GM03348 (cell line): ENCODE measurements around the gene RILPL2.
A peak's percentile ranks its signal among the peaks of the same experiment; 100 is the strongest.
"Not testable (repeated sequence)": the region's sequence is repeated elsewhere in the genome, so short reads cannot be mapped to it uniquely, and the experiment has no call there.

ENCODE experiments used
- DNase-seq: peaks from one replicate; pipeline ENCODE4 v3.0.0; 2012; ENCODE audit warnings: low spot score

The RILPL2 gene

DNA sequence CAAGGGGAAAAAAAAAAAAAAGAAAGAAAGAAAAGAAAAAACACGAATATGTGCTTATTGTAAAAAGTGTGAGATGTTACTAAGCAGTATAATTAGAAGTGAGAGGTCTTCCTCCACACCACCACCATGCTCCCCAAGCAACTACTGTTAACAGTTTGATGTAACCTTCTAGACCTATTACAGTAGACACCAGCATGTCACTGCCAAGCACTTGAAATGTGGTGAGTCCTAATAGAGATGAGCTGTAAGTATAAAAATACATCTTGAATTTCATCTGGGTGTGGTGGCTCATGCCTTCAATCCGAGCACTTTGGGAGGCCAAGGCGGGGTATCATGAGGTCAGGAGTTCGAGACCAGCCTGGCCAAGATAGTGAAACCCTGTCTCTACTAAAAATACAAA is 13.4 kb upstream of the RILPL2 start:
- DNase-seq: no peak

DNA sequence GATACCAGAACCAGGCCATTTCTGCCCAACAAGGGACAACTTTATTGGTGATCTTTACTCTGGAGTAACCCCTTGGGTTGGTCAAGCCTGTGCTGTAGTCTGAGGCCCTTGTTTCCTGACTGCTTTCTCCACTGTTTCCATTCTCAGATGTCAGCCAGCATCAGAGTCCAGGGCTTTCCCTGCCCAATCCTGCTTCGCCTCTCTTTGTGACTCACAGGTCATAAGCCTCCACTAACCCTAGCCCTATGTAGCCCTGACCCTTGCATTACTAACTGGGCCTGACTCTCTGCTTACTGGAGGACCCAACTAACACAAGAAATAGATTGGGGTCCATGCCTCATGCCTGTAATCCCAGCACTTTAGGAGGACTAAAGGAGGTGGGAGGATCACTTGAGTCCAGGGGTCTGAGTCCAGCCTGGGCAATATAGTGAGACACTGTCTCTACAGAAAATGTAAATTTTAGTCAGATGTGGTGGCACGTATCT is 12.8 kb upstream of the RILPL2 start:
- no peak for DNase-seq

DNA sequence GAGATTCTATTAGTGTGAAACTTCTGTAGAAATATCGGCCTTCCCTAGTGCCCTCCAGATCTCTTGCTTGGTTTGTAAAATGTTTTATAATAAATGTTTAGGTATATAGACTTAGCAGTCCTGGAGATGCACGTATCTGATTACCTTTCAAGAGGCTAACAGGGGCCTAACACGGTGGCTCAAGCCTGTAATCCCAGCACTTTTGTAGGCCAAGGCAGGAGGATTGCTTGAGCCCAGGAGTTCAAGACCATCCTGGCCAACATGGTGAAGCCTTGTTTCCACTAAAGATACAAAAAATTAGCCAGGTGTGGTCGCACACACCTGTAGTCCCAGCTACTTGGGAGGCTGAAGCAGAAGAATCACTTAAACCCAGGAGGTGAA is 9.8 kb upstream of the RILPL2 start:
- DNase-seq: no peak

DNA sequence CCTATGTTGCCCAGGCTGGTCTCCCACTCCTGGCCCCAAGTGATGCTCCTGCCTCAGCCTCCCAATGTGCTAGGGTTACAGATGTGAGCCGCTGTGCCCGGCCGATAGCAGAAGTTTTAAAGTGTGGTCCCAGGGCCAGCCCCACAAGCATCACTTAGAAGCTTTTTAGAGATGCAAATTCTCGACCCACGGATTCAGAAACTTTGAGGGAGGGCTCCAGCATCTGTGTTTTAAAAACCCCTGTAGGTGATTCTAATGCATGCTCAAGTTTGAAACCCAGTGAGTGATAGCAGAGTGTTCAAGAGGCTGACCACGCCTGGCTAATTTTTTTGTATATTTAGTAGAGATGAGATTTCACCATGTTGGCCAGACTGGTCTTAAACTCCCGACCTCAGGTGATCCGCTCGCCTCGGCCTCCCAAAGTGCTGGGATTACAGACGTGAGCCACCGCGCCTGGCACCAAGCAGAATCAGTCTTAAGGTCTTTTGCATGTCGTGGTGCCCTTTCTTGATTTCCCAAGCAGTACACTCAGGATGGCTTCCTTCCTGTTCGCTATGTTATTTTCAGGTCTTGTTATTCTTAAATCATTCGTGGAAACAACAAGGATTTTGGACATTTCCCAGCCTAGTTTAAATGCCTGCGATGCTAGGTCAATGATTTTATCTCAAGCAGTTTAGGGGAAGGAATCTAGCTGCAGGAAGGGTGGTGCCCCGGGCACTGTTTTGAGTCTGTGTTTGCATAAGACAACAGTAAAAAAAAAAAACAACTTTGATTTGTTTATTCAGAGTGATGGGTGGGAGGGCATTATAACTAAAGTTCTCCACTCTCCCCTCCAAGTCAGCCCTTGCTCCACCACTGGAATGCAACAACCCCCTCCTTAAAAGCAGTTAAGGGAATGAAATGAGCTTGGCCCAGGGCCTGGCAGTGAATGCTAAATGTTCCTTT is 9.2 kb upstream of the RILPL2 start:
- peak; percentile 42 for DNase-seq

DNA sequence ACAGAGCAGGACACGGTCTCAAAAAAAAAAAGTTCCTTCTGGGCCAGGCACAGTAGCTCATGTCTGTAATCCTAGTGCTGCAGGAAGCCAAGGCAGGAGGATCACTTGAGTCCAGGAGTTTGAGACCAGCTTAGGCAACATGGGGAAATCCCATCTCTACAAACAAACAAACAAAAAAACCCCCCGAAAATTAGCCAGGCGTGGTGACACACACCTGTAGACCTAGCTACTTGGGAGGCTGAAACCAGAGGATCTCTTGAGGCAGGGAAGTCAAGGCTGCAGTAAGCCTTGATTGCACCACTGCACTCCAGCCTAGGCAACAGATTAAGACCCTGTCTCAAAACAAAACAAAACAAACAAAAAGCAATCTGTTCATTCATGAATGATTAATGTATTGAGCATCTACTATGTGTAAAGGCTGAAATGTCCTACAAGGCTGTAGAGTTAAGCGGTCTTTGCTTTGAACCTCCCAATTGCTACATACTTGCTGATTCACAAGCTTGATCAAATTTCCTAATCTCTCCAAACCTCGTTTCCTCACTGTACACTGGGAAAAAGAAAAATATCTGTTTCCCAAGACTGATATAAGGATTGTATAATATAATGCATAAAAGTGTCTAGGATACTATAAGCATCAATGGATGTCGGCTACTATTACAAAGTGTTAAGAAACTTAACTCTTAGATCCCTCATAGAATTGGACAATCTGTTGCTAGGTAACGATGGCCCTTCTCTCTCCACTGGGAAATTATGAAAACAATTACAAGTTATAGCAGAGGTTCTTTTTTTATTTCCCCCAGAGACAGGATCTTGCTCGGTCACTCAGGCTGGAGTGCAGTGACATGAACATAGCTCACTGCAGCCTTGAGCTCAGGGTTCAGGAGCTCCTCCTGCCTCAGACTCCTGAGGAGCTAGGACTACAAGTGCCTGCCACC is 7.9 kb upstream of the RILPL2 start:
- DNase-seq: no peak

DNA sequence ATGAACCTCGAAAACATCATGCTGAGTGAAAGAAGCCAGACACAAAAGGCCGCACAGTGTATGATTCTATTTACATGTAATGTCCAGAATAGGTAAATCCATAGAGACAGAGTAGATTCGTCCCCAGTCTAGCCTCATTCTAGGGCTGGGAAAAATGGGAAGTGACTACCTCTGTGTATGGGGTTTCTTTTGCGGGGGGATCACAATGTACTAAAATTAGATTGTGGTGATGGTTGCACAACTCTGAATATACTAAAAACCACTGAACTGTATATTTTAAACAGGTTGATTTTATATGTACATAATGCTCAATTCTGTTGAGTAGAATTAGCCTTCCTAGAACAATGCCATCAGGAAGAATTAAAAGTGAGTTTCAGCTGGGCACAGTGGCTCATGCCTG is 6.3 kb upstream of the RILPL2 start:
- DNase-seq: no peak

DNA sequence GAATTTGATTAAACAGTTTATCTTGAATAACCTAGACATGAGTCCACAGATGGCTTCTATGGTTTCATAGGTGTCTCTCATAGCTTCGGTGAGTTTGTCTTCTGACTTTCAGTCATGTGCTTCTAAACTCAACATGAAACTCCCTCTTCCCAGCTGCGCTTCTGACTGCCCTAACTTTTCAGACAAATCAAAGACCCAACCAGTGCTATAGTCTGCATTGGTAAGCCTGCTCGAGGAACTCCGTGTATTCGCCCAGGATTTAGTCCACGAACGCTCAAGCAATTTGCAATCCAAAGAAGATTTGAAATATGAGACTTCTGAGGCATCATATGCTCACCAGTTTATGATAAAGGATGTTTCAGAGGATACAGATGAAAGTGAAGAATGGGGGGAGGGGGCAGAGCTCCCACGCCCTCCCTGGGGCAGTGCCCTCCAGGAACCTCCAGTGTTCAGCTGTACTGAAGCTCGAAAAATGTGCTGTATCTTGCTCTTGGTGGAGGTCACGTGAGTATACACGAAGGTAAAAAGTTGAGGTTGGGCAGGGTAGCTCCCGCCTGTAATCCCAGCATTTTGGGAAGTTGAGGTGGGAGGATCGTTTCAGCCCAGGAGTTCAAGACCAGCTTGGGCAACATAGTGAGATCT is 5.2 kb upstream of the RILPL2 start:
- no peak for DNase-seq

DNA sequence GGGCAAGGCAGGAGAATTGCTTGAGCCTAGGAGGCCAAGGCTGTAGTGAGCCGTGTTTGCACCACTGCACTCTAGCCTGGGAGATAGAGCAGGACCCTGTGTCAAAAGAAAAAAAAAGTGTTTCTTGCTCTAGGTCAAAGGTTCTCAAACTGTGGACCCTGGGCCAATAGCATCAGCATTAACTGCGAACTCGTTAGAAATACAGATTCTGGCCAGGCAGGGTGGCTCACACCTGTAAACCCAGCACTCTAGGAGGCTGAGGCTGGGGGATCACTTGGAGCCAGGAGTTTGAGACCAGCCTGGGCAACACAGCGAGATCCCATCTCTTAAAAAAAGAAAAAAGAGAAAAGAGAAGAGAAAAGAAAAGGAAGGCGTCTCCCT is 858 bp downstream of the RILPL2 start:
- DNase-seq: no peak

DNA sequence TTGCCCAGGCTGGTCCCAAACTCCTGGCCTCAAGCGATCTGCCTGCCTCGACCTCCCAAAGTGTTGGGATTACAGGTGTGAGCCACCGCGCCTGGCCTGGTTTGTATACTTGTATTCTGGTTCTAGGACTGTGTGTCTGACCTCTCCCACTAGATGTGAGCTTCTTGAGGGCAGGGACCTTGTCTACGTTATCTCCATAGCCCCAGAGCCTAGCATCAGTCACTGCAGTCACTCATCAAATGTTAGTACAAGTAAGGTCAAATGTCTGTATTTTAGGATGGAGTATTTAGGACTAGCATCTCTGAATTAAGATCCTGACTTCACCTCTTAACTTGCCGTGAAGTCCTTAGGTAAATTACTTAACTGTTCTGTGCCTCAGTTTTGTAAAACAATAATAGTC is 2.9 kb downstream of the RILPL2 start:
- DNase-seq: no peak

DNA sequence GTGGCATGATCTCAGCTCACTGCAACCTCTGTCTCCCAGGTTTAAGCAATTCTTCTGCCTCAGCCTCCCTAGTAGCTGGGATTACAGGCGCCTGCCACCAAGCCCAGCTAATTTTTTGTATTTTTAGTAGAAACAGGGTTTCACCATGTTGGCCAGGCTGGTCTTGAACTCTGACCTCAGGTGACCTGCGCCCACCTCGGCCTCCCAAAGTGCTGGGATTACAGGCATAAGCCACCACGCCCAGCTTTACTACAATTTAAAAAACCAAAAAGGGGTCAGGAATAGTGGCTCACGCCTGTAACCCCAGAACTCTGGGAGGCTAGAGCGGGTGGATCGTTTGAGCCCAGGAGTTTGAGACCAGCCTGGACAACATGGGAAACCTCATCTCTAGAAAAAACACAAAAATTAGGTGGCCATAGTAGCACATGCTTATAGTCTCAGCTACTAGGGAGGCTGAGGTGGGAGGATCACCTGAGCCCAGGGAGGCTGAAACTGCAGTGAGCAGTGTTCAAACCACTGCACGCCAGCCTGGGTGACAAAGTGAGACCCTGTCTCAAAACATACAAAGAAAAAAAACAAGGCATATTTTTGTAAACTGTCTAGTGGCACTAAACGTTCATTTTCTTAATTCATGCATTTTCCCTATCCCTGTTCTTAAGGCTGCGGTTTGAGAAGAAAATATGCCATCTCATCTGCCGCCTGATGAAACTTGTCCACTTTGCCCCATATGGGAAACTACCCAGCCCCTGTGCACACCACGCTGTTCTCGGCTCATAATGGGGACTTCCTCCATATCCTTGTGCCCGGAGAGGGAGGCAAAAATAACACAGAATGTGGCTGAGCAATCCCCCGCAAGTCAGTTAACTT is 4.3 kb downstream of the RILPL2 start:
- DNase-seq: not testable (repeated sequence)

DNA sequence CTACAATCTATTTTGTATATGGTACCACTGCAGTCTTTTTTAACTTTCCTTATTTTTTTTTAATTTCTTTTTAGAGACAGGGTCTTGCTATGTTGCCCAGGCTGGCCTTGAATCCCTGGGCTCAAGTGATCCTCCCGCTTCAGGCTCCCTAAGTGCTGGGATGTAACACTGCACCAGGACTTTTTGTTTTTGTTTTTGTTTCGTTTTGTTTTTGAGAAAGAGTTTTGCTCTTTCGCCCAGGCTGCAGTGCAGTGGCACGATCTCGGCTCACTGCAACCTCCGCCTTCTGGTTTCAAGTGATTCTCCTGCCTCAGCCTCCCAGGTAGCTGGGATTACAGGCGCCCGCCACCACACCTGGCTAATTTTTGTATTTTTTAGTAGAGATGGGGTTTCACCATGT is 7.4 kb downstream of the RILPL2 start:
- DNase-seq: not testable (repeated sequence)

DNA sequence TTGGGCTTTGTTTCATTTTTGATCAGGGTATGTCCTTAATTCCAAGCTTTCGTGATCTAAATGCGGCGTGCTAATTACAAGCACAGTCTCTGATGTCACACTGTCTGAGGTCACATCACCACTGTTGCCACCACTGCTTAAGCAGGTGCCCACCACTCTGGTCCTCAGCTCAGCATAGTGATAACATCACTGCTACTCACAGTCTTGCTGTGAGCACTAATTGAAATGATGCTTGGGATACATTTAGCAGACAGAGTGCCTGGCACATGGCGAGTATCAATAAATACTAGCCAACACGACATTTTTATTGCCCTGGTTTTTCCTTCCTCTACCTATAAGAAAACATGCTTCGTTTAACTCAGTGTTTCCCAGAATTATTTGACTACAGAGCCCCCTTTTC is 7.9 kb downstream of the RILPL2 start:
- no peak for DNase-seq

DNA sequence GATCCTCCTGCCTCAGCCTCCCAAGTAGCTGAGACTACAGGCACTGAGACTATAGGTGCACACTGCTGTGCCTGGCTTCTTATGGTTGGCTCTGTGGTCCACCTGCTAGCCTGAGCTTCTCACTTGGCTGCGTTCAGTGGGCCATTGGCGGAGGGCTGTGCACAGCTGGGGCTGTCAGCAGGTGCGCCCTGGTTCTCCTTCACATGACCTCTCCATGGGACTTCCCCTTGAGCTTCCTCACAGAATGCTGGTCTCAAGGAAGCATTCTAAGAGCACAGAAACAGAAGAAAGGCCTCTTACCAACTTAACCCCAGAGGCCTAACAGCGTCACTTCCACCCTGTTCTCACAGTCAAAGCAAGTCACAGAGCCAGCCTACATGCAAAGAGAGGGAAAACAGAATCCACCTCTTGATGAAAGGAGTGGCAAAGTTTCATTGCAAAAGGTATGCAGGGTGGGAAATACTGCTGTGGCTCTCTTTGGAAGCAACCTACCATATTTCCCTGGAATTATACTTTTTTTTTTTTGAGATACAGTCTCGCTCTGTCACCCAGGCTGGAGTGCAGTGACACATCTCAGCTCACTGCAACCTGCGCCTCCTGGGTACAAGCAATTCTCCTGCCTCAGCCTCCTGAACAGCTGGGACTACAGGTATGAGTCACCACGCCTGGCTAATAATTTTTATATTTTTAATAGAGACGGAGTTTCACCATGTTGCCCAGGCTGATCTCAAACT is 9.3 kb downstream of the RILPL2 start:
- no peak for DNase-seq

DNA sequence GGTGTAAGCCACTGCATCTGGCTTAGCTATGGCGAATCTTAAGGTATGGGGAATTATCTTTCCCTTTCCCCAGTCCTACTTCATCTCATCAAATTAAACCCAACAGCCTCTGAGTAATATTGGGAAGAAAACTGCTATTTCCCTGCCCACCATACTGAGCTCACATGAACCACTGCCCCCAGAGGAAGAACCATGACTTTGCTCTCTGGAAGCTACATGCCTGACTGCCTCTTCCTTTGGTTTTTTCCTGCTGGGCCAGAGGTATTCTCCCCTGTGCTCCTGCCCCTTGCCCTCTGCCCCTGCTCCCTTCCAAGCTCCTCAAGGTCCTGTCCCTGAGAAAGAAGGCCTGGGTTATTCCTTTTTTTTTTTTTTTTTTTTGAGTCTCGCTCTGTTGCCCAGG is 15.2 kb downstream of the RILPL2 start:
- no peak for DNase-seq

DNA sequence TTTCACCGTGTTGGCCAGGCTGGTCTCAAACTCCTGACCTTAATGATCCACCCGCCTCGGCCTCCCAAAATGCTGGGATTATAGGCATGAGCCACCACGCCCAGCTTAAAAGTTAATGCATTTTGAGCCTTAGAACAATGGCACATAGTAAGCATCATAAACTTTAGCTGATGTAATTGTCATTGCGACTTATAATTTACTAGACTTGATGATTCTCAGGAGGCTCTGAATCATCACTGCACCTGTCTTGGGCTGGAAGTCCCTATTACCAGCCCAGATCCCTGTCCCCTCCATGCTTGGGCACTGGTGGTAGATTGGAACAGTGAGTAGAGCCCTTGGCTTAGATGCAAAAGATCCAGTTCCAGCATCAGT is 26.5 kb downstream of the RILPL2 start:
- DNase-seq: no peak

DNA sequence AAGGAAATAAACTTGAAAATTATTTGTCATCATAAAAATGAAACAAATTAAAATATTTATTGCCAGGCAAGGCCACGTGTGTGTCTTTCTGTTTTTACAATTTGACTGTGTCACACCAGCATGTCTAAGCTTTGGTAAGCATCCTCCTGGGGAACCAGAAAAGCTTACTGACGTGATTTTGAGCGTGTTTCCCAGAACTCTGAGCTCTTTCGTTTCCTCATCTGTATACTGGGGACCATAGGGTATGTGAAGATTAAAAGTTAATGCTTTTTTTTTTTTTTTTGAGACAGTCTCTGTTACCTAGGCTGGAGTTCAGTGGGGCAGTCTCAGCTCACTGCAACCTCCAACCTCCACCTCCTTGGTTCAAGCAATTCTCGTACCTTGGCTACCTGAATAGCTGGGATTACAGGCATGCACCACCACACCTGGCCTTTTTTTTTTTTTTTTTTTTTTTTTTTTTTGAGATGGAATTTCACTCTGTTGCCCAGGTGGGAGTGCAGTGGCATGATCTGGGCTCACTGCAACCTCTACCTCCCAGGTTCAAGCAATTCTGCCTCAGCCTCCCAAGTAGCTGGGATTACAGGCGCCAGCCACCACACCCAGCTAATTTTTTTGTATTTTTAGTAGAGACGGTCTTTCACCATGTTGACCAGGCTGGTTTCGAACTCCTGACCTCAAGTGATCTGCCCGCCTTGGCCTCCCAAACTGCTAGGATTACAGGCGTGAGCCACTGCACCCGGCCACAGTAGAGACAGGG is 27.0 kb downstream of the RILPL2 start:
- DNase-seq: not testable (repeated sequence)

DNA sequence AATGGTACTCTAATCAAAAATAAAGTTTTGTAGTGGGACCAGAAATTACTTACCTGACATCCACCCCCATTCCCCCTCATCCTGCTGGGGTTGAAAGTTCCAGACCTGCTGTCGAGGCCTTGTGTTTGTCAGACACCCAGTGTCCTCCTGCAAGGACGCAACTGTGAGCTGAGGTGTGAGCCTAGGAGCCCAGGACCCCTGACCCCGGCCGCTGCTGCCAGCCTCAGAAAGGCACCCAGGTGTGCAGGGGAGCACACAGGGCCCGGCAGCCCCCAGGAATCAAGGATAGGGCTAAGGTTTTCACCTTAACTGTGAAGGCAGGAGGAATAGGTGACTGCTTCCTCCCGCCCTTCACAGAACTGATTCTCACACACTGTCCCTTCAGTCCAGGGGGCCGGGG is 27.9 kb downstream of the RILPL2 start:
- DNase-seq: not testable (repeated sequence)

DNA sequence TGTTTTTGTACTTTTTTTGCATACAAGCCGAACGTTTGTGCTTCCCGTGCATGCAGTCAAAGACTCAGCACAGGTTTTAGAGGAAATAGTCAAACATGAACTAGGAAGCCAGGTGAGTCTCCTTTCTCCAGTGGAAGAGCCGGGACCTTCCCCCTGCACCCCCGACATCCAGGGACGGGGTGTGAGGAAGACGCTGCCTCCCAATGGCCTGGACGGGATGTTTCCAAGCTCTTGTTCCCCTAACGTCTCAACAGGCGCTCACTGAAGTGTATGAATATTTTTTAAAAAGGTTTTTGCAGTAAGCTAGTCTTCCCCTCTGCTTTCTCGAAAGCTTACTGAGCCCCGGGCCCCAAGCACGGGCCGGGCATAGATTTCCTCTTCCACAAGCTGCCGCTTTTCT is 28.6 kb downstream of the RILPL2 start:
- DNase-seq: not testable (repeated sequence)

DNA sequence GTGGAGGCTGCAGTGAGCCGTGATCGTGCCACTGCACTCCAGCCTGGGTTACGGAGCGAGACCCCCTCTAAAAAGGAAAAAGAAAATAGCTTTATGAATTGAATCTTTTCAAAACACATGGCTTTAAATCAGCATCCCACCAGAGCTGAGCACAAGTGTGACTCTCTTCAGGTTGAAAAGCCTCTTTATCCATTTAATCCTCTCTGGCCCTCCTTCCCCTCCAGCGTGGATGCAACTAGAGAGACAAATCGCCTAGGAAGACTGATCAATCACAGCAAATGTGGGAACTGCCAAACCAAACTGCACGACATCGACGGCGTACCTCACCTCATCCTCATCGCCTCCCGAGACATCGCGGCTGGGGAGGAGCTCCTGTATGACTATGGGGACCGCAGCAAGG is 29.2 kb downstream of the RILPL2 start:
- not testable (repeated sequence) for DNase-seq

DNA sequence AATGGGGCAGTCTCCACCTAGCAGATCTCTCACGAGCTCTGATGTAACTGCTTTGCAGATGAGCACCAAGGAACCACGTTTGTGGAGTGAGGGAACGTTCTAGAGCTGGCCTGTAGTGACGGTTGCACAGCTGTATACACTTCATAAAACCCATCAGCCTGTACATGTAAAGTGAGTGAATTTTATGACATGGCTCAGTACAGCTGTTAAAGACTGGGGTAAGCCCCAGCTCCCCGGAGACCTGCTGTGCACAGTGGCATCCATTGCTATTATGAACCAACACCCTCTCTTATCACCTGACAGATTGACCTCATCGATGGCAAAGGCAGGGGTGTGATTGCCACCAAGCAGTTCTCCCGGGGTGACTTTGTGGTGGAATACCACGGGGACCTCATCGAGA is 31.9 kb downstream of the RILPL2 start:
- DNase-seq: no peak
